Endothelial cell of umbilical vein (primary cell): ENCODE data around the gene PSTK. TPM values are rescaled to one million over a fixed set of nuclear protein-coding genes. Genes with fewer than 3 reads are reported as not detected.

ENCODE experiments used
- BruUV-seq: library from RNA; stranded (reverse); fragments of 400-500 nt; replicated peaks from 2 replicates; lab custom pipeline; 2021; lab: Mats Ljungman, UMichigan
- CTCF ChIA-PET: fragments of 300-600, 350-600 bp; sonication (Branson Sonifier 250); formaldehyde crosslinking; loops from one replicate; lab custom pipeline; 2021; ENCODE audit warnings: antibody characterized with exemption, inconsistent platforms; lab: Charles Lee
- POLR2A ChIA-PET: fragments of 300-600, 350-600 bp; sonication (Branson Sonifier 250); formaldehyde crosslinking; loops from one replicate; lab custom pipeline; 2021; ENCODE audit warnings: antibody characterized with exemption, inconsistent platforms; lab: Charles Lee
- DNase-seq: peaks from one replicate; pipeline ENCODE4 v3.0.0-alpha.2; 2011; ENCODE audit warnings: low read depth, low spot score
- FAIRE-seq: peaks from 2 replicates; lab custom pipeline; 2011; peaks lifted over from hg19 to GRCh38; lab: Jason Lieb, UNC
- H2AFZ ChIP-seq: 2 replicates; pipeline ENCODE4 v1.6.0; 2012; ENCODE audit warnings: low read depth, low read length, control low read depth, inconsistent platforms
- H3K27ac ChIP-seq: 2 replicates; pipeline ENCODE4 v1.5.1; 2011; ENCODE audit warnings: low read depth, mild to moderate bottlenecking, control low read depth, low read length, moderate library complexity; ENCODE audit not compliant: insufficient read depth
- H3K27me3 ChIP-seq, 2 experiments: 2 replicates each; pipeline versions ENCODE4 v1.6.0 to v1.6.1; 2011; ENCODE audit warnings: low read length in 2 of 2, mixed read lengths in 1 of 2; ENCODE audit not compliant: control insufficient read depth in 2 of 2, insufficient read depth in 2 of 2
- H3K36me3 ChIP-seq, 2 experiments: 2 replicates in 1 of 2; 3 replicates in 1 of 2; pipeline ENCODE4 v1.5.1; 2011; ENCODE audit warnings: low read length in 2 of 2, mild to moderate bottlenecking in 1 of 2, moderate library complexity in 1 of 2; ENCODE audit not compliant: control insufficient read depth in 2 of 2, insufficient read depth in 2 of 2; ENCODE audit errors: extremely low read depth in 1 of 2
- H3K4me1 ChIP-seq: 3 replicates; pipeline ENCODE4 v1.5.1; 2011; ENCODE audit warnings: mild to moderate bottlenecking, low read length; ENCODE audit not compliant: control insufficient read depth, insufficient read depth; ENCODE audit errors: extremely low read depth
- H3K4me2 ChIP-seq: 2 replicates; pipeline ENCODE4 v1.6.1; 2011; ENCODE audit warnings: low read length, control low read depth, mixed read lengths; ENCODE audit not compliant: insufficient read depth
- H3K4me3 ChIP-seq, 3 experiments: fragments of 200-600 bp in 1 of 3; sonication (generic), shearing (Covaris generic) in 1 of 3; replicated peaks in 1 of 3; 2 replicates each; pipeline ENCODE4 v1.5.1; 2011 to 2016; ENCODE audit warnings: control low read depth in 3 of 3, low read length in 3 of 3, mild to moderate bottlenecking in 2 of 3, inconsistent platforms in 1 of 3, low read depth in 1 of 3, moderate library complexity in 1 of 3; ENCODE audit not compliant: insufficient read depth in 1 of 3
- H3K79me2 ChIP-seq: 2 replicates; pipeline ENCODE4 v1.6.0; 2012; ENCODE audit warnings: low read length, inconsistent platforms; ENCODE audit not compliant: control insufficient read depth, insufficient read depth
- H3K9ac ChIP-seq: replicated peaks from 2 replicates; pipeline ENCODE3; 2011; ENCODE audit warnings: low read length, control low read depth; ENCODE audit not compliant: insufficient read depth; ENCODE audit errors: extremely low read depth
- H3K9me1 ChIP-seq: replicated peaks from 3 replicates; pipeline ENCODE4 v1.6.0; 2011; ENCODE audit warnings: mild to moderate bottlenecking, low read length; ENCODE audit not compliant: control insufficient read depth, insufficient read depth; ENCODE audit errors: extremely low read depth
- H3K9me3 ChIP-seq: replicated peaks from 2 replicates; pipeline ENCODE4 v1.5.1; 2012; ENCODE audit warnings: low read length, inconsistent platforms; ENCODE audit not compliant: control insufficient read depth, insufficient read depth
- H4K20me1 ChIP-seq: replicated peaks from 2 replicates; pipeline ENCODE3; 2011; ENCODE audit warnings: mild to moderate bottlenecking, low read length; ENCODE audit not compliant: control insufficient read depth, insufficient read depth; ENCODE audit errors: extremely low read depth
- EZH2 ChIP-seq: IDR thresholded peaks from 2 replicates; pipeline ENCODE4 v1.6.1; 2012; ENCODE audit warnings: borderline replicate concordance, low read depth, mild to moderate bottlenecking, moderate library complexity, low read length, inconsistent platforms; ENCODE audit not compliant: severe bottlenecking
- FOS ChIP-seq: IDR thresholded peaks from 2 replicates; pipeline ENCODE4 v1.6.1; 2011; ENCODE audit warnings: mild to moderate bottlenecking, low read length, moderate library complexity, borderline replicate concordance; ENCODE audit not compliant: insufficient read depth
- GATA2 ChIP-seq: IDR thresholded peaks from 2 replicates; pipeline ENCODE4 v1.7.0; 2011; ENCODE audit warnings: low read depth, mild to moderate bottlenecking, moderate library complexity, mixed read lengths, low read length; ENCODE audit not compliant: insufficient read length, insufficient read depth
- JUN ChIP-seq: IDR thresholded peaks from 2 replicates; pipeline ENCODE4 v1.6.1; 2011; ENCODE audit warnings: borderline replicate concordance, low read depth; ENCODE audit not compliant: insufficient read length, insufficient read depth
- MYC ChIP-seq: IDR thresholded peaks from one replicate; pipeline ENCODE4 v1.6.1; 2011; ENCODE audit warnings: mild to moderate bottlenecking, low read depth, low read length
- POLR2A ChIP-seq: IDR thresholded peaks from 2 replicates; pipeline ENCODE4 v1.6.1; 2012; ENCODE audit warnings: low read depth, mild to moderate bottlenecking, control low read depth, low read length
- POLR2AphosphoS5 ChIP-seq: IDR thresholded peaks from 2 replicates; pipeline ENCODE4 v1.6.1; 2012; ENCODE audit warnings: low read depth, mild to moderate bottlenecking, control low read depth, low read length, moderate library complexity; ENCODE audit not compliant: insufficient read depth
- dilution Hi-C: fragments of 300-500 bp; cut with MboI; formaldehyde crosslinking; loops from one replicate; pipeline ENCODE4 v1.15.0; 2019; ENCODE audit warnings: low sequenced_read_pairs; ENCODE audit not compliant: extremely low pct_ligation_motif_present
- intact Hi-C: fragments of 100-400 bp; cut with micrococcal nuclease; formaldehyde crosslinking; loops from one replicate; pipeline ENCODE4 v1.10.0; 2022
- polyA plus RNA-seq, 4 experiments: library from polyadenylated mRNA; depleted of rRNA in 3 of 4; stranded (reverse) in 3 of 4; unstranded in 1 of 4; fragments of >200 nt; gene quantifications; 2 replicates each; pipeline versions ENCODE4 v1.2.1 to v1.2.3, GENCODE V29; 2011 to 2012; ENCODE audit warnings: missing spikeins in 1 of 4
- total RNA-seq: library from RNA; stranded (reverse); gene quantifications from 2 replicates; pipeline ENCODE4 v1.2.3, GENCODE V29; 2021
- TF ChIP-seq, protein P1 (sequence below): IDR thresholded peaks from 2 replicates; pipeline ENCODE4 v1.6.1; 2011; ENCODE audit not compliant: insufficient read depth, insufficient read length
- TF ChIP-seq, protein P2 (sequence below), 2 donors: IDR thresholded peaks; 1 replicate in 1 of 2; 2 replicates in 1 of 2; pipeline ENCODE4 v1.5.1; 2011; ENCODE audit warnings: low read length in 2 of 2, mild to moderate bottlenecking in 2 of 2, moderate library complexity in 2 of 2, control low read depth in 1 of 2, inconsistent platforms in 1 of 2, low read depth in 1 of 2; ENCODE audit not compliant: insufficient read depth in 1 of 2; ENCODE audit errors: extremely low read depth in 1 of 2

Gene PSTK
- total and polyA plus RNA-seq, 2 donors (not counting 3 experiments of a cell fraction or from before 2014, with no cell fraction given), result 2.2 to 2.7 TPM

- H3K9me1 ChIP-seq, result no peaks in the 10 kb centered on the region
- H3K4me2 ChIP-seq, result no peak overlapping the region
- intact Hi-C loops (no loop called here), dilution Hi-C loops (no loop called here)
- no peaks in the 10 kb centered on the region for H4K20me1 ChIP-seq
- H3K79me2 ChIP-seq, result no peaks in the 10 kb centered on the region
- no peak overlapping the region for H3K27ac ChIP-seq
- ChIA-PET POLR2A (no interaction called here), CTCF (no interaction called here)
- no peaks in the 10 kb centered on the region for H3K4me1 ChIP-seq
- no peak overlapping the region for H3K4me3 ChIP-seq
- DNase-seq, result no peak
- no peak for FAIRE-seq
- no peak overlapping the region for H3K9ac ChIP-seq
- no peaks in the 10 kb centered on the region for H3K36me3 ChIP-seq
- no peaks in the 10 kb centered on the region for H3K27me3 ChIP-seq
- TF ChIP-seq FOS (no peak), MYC (no peak), POLR2AphosphoS5 (no peak)
- TF ChIP-seq, protein P1, sequence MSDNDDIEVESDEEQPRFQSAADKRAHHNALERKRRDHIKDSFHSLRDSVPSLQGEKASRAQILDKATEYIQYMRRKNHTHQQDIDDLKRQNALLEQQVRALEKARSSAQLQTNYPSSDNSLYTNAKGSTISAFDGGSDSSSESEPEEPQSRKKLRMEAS, result no peak
- H2AFZ ChIP-seq, result no peak overlapping the region
- H3K9me3 ChIP-seq, result no peaks in the 10 kb centered on the region
- BruUV-seq, result no TSS peak
These were observed 8.3 kb downstream of the PSTK start for GRCh38 chr10:122988501-122988900.

GRCh38 chr10:122990278-122990677 lies 10.1 kb downstream of the PSTK start:
- dilution Hi-C loops, result no loop called here
- POLR2A ChIA-PET, result no interaction called here
- Histone ChIP-seq H3K9me3 (no peaks in the 10 kb centered on the region), H3K4me2 (no peak overlapping the region), H2AFZ (no peak overlapping the region), H3K36me3 (peaks cover 4% of the 10 kb centered on the region in 2 experiments), H3K4me3 (no peak overlapping the region), H3K9ac (no peak overlapping the region), H4K20me1 (no peaks in the 10 kb centered on the region), H3K9me1 (no peaks in the 10 kb centered on the region), H3K79me2 (no peaks in the 10 kb centered on the region), H3K27me3 (no peaks in the 10 kb centered on the region), H3K4me1 (no peaks in the 10 kb centered on the region), H3K27ac (no peak overlapping the region)
- CTCF ChIA-PET, result interaction anchor here (2.2 kb wide), 1 partner anchor 10 kb away, joined by 8 read pairs; the partner anchor contains the start of gene PSTK
- TF ChIP-seq GATA2 (no peak), JUN (no peak), POLR2A (no peak), MYC (no peak), FOS (no peak), EZH2 (no peak), POLR2AphosphoS5 (no peak)
- TF ChIP-seq, protein P1, result no peak
- TF ChIP-seq, protein P2, sequence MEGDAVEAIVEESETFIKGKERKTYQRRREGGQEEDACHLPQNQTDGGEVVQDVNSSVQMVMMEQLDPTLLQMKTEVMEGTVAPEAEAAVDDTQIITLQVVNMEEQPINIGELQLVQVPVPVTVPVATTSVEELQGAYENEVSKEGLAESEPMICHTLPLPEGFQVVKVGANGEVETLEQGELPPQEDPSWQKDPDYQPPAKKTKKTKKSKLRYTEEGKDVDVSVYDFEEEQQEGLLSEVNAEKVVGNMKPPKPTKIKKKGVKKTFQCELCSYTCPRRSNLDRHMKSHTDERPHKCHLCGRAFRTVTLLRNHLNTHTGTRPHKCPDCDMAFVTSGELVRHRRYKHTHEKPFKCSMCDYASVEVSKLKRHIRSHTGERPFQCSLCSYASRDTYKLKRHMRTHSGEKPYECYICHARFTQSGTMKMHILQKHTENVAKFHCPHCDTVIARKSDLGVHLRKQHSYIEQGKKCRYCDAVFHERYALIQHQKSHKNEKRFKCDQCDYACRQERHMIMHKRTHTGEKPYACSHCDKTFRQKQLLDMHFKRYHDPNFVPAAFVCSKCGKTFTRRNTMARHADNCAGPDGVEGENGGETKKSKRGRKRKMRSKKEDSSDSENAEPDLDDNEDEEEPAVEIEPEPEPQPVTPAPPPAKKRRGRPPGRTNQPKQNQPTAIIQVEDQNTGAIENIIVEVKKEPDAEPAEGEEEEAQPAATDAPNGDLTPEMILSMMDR (IDR thresholded peaks at IDR 0.05; ENCODE audit: extremely low read depth in 1 of 2, insufficient read depth in 1 of 2, low read depth in 1 of 2, low read length in 2 of 2), result no peak
- DNase-seq (no peak), FAIRE-seq (no peak)
- intact Hi-C loops, result no loop called here
- no TSS peak for BruUV-seq
